Brain pericyte (primary cell): ENCODE measurements around the gene RAMACL.

Experiments
- DNase-seq: peaks from one replicate; pipeline ENCODE4 v3.0.0-alpha.2; 2012; ENCODE audit warnings: low read depth, low spot score

RAMACL gene

GRCh38 chr6:166533205-166533824 is 53.2 kb downstream of the RAMACL start:
- no peak for DNase-seq
